HL-60 (cell line): ENCODE data around the gene HTR3D.

Experiments used
- TF ChIP-seq, protein P1 (sequence below): IDR thresholded peaks from one replicate; pipeline ENCODE4 v1.5.1; 2011; ENCODE audit warnings: low read length, control low read depth, inconsistent platforms; ENCODE audit not compliant: insufficient read depth
- TF ChIP-seq, protein P2 (sequence below): IDR thresholded peaks from 2 replicates; pipeline ENCODE4 v1.6.1; 2012; ENCODE audit warnings: low read depth; ENCODE audit not compliant: insufficient replicate concordance

DNA sequence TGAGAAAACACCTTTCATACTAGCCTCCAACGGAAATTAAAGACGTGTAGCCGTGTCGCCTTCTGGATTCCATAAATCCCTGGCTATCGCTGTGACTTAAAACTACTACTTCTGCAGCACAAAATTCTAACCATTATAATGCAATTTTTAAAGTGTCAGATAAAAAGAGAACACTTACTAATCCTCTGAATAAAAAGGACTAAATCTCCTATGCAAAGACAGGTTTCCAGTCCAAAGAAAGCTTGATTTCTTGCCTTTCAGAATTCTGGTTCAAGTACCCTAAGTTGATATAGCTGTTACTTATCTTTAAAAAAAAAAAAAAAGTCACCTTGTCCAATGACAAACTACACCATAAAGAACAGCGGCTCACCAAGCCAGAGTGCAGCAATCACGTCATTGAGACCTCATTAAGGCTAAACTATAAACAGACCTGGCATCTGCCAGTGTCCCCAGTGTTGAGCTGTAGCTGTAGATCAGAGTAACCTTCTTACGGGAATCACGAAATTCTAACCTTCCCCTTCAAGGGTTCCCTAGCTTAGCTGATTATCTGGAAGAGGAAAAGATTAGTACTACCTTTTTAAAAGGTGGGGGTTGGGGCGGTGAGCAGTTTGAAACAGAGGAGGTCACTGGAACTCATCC, 16.0 kb upstream of the HTR3D start:
- TF ChIP-seq, protein P1, sequence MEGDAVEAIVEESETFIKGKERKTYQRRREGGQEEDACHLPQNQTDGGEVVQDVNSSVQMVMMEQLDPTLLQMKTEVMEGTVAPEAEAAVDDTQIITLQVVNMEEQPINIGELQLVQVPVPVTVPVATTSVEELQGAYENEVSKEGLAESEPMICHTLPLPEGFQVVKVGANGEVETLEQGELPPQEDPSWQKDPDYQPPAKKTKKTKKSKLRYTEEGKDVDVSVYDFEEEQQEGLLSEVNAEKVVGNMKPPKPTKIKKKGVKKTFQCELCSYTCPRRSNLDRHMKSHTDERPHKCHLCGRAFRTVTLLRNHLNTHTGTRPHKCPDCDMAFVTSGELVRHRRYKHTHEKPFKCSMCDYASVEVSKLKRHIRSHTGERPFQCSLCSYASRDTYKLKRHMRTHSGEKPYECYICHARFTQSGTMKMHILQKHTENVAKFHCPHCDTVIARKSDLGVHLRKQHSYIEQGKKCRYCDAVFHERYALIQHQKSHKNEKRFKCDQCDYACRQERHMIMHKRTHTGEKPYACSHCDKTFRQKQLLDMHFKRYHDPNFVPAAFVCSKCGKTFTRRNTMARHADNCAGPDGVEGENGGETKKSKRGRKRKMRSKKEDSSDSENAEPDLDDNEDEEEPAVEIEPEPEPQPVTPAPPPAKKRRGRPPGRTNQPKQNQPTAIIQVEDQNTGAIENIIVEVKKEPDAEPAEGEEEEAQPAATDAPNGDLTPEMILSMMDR, result no peak
- TF ChIP-seq, protein P2, sequence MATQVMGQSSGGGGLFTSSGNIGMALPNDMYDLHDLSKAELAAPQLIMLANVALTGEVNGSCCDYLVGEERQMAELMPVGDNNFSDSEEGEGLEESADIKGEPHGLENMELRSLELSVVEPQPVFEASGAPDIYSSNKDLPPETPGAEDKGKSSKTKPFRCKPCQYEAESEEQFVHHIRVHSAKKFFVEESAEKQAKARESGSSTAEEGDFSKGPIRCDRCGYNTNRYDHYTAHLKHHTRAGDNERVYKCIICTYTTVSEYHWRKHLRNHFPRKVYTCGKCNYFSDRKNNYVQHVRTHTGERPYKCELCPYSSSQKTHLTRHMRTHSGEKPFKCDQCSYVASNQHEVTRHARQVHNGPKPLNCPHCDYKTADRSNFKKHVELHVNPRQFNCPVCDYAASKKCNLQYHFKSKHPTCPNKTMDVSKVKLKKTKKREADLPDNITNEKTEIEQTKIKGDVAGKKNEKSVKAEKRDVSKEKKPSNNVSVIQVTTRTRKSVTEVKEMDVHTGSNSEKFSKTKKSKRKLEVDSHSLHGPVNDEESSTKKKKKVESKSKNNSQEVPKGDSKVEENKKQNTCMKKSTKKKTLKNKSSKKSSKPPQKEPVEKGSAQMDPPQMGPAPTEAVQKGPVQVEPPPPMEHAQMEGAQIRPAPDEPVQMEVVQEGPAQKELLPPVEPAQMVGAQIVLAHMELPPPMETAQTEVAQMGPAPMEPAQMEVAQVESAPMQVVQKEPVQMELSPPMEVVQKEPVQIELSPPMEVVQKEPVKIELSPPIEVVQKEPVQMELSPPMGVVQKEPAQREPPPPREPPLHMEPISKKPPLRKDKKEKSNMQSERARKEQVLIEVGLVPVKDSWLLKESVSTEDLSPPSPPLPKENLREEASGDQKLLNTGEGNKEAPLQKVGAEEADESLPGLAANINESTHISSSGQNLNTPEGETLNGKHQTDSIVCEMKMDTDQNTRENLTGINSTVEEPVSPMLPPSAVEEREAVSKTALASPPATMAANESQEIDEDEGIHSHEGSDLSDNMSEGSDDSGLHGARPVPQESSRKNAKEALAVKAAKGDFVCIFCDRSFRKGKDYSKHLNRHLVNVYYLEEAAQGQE, result no peak
